Omental fat pad (tissue), 4 donors: Measurements from ENCODE around the gene SAT2. TPM values are rescaled to one million over a fixed set of nuclear protein-coding genes. Genes with fewer than 3 reads are reported as not detected.
A peak's percentile ranks its signal among the peaks of the same experiment; 100 is the strongest.

Source experiments
- ATAC-seq: fragments of 150-250 bp; one replicate; pipeline ENCODE4 v1.9.1; 2016; ENCODE audit warnings: mild to moderate bottlenecking, moderate library complexity; ENCODE audit not compliant: low FRiP score
- DNase-seq: peaks from one replicate; pipeline ENCODE4 v3.0.0-alpha.2; 2019; ENCODE audit warnings: low spot score
- total RNA-seq, 4 donors: library from RNA; depleted of rRNA; stranded (reverse); fragments of >200 nt; gene quantifications; one replicate each; pipeline ENCODE4 v1.1.0, GENCODE V29; 2016
- TF ChIP-seq, protein P1 (sequence below), 3 donors: fragments of 450-650 bp; IDR thresholded peaks; one replicate each; pipeline ENCODE4 v1.5.1; 2016 to 2017; ENCODE audit warnings: antibody characterized with exemption in 3 of 3, mild to moderate bottlenecking in 3 of 3, moderate library complexity in 2 of 3

The SAT2 gene
- total RNA-seq, 4 donors from 2014 or later = 55.5 to 81.3 (median 66.2) TPM

DNA sequence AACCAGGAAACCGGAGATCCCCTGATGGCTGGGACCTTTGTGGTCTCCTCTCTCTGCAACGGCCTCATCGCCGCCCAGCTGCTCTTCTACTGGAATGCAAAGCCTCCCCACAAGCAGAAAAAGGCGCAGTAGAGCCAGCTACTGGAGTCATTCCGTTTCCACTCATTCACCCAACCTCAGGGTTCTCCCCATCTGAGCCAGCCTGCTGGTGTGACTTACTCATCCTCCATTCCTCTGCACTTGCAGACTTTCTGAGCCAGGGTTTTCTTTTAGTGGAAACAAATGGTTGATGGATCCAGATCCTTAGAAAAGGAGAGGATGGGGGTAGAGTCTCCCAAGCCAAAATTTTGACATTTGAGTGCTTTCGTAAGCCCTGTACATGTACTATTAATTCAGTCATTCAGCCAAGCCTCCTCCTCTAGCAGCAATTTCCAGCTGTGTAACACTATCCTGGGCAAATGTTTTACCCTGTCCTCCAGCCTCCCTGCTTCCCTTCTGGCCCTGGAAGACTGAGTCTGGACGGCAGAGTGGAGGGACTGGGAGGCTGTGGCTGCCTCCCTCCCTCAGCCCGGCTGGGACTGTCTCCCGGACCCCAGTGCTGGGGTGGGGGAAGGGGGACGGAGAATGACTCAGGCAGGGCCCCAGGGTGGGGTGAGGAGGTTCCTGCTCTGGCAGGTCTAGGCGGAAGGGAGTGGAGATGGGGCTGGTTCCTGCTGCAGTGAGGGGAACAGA, 40.0 kb downstream of the SAT2 start:
- TF ChIP-seq, protein P1, sequence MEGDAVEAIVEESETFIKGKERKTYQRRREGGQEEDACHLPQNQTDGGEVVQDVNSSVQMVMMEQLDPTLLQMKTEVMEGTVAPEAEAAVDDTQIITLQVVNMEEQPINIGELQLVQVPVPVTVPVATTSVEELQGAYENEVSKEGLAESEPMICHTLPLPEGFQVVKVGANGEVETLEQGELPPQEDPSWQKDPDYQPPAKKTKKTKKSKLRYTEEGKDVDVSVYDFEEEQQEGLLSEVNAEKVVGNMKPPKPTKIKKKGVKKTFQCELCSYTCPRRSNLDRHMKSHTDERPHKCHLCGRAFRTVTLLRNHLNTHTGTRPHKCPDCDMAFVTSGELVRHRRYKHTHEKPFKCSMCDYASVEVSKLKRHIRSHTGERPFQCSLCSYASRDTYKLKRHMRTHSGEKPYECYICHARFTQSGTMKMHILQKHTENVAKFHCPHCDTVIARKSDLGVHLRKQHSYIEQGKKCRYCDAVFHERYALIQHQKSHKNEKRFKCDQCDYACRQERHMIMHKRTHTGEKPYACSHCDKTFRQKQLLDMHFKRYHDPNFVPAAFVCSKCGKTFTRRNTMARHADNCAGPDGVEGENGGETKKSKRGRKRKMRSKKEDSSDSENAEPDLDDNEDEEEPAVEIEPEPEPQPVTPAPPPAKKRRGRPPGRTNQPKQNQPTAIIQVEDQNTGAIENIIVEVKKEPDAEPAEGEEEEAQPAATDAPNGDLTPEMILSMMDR (IDR thresholded peaks at IDR 0.05) = no peak
- no peak for ATAC-seq
- DNase-seq = no peak

DNA sequence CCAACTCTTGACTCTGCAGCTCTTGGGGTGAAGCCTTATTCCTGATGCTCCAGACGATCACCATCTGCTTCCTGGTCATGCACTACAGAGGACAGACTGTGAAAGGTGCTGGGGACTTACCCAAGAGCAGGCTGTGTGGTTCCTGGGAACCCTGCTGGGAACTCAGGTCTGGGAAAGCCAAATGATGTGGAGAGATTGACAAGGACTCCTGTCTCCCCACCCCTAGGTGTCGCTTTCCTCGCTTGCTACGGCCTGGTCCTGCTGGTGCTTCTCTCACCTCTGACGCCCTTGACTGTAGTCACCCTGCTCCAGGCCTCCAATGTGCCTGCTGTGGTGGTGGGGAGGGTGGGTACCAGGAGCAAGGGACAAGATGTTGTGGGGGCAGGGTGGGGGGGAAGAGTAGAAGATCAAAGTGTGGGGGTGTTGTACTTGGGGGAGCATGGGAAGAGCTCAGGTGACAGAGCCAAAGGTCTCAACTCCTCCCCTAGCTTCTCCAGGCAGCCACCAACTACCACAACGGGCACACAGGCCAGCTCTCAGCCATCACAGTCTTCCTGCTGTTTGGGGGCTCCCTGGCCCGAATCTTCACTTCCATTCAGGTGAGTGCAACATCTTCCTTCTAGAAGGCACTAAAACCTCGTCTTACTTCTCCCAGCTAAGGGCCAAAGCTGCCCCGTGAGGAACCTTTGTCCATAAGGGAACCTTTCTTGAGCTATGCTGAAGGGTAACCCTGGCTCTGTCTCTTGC, 40.8 kb downstream of the SAT2 start:
- no peak for DNase-seq
- no peak for ATAC-seq

DNA sequence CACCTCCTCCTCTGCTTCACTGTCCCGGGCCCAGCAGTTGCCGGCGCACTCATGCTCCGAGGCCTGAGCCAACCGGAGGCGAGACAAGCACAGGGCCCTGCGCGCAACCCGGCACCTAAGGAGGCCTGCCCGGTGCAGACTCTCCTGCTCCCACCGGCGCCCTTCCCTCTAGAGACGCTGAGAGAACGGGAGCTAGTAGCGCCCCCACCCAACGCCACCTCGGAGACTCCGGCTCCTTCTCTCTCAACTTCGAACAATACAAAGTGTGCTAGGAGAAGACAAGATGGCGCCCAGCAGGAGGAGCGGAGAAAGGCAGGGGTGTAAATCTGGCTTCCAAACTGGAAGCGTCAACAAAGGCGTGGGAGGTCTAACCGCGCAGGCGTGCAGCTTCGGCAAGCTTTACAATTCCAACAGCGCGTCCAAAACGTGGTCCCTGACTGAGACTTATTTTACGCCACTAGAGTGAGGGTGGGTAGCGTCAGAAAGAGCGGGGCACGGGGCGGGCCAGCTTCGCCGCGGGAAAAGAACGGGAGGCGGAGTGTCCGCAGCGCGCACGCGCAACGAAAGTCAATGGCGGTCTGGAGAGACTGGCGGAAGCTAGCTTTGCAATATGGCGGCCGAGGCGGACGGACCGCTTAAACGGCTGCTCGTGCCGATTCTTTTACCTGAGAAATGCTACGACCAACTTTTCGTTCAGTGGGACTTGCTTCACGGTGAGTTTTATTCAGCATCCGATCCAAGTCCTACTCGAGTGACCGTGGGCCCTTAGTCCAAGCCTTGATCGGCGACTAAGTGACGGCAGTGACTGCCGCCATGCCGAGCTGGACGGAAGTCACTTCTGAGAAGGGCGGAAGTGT, 44.1 kb downstream of the SAT2 start, which contains the start of gene MPDU1:
Gene MPDU1, plus strand, starts transcription at position 600 of the 857 bp plus-strand sequence. Its CDS starts 11 bp downstream, at position 611.
- ATAC-seq = peak; percentile 70
- DNase-seq = peak; percentile 74
- TF ChIP-seq, protein P1 (IDR thresholded peaks at IDR 0.05) = no peak

More for the DNA sequence above, 40.8 kb downstream of the SAT2 start:
- TF ChIP-seq, protein P1 (IDR thresholded peaks at IDR 0.05) = no peak

DNA sequence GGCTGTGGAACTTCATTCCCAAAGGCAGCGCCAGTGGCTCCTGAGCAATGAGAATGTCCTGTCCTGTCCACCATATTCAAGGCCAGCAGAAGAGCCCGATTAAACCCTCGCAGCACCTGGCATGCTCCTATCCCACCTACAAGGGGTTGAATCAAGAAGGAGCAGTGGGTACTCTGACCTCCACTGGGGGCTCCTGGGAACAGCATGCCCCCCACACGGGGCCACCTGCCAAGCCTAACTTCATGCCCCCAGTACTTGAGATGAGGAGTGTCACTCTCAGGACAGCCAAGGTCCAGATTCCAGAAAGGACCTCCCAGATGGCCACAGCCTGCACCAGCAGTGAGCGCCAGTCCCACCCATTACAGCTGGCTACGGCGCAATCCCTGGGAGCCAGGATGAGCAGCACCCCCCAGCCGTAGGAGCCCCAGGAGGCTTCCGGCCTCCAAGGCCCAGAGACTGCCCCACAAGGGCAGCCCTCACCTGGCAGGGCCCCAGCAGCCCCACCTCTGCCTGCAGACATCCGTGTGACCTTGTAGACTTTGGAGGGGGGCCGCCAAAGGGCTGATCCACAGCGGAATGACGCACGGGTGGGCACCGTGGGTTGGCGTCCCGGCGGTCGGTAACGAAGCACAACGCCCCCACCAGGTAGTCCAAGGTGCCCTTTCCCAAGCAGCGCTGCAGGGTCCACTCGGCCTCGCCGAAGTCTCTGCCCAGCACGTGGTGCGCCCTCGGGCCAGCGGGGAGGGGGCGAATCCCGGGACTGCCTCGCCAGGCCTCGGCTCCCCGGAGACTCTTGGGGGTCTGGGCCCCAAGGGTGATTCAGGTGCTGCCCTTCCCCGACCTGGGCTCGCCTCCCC, 45.0 kb downstream of the SAT2 start:
- DNase-seq (no peak), ATAC-seq (no peak)
- TF ChIP-seq, protein P1 (IDR thresholded peaks at IDR 0.05) = no peak

DNA sequence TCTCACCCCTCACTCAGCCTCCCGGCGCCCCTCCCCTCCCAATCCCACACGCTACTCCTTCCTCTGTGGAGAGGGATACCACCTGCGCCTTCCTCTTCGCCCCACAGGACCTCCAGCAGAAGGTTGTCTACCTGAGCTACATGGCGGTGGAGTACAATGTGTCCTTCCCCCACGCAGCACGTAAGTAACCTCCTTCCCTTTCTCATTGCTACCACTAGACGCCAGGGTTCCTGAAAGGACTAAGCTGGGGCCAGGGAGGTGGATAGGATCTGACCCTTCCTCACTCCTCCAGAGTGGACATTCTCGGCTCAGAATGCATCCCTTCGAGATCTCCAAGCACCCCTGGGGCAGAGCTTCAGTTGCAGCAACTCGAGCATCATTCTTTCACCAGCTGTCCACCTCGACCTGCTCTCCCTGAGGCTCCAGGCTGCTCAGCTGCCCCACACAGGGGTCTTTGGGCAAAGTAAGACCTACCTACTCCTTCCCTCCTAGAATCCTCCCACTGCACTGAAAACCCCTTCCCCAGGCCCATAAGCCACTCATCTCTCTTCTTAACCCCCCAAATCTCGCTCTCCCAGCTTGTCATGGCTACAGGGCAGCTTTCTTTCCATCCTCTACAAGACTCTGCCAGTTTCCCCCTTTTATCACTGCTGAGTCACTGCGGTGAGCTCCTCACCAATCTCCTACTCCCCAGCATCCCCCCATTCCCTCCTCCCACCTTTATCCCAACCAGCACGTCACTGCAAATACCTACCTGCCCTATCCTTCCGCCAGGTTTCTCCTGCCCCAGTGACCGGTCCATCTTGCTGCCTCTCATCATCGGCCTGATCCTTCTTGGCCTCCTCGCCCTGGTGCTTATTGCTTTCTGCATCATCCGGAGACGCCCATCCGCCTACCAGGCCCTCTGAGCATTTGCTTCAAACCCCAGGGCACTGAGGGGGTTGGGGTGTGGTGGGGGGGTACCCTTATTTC, 46.7 kb downstream of the SAT2 start:
- ATAC-seq (no peak), DNase-seq (no peak)
- TF ChIP-seq, protein P1 (IDR thresholded peaks at IDR 0.05) = no peak
